Fibroblast of skin of back (primary cell): ENCODE measurements around the gene TMEM273.

ENCODE experiments used
- DNase-seq: peaks from one replicate; pipeline ENCODE4 v3.0.0-alpha.2; 2013

TMEM273 gene

GRCh38 chr10:49115015-49115795, 73.0 kb downstream of the TMEM273 start, which contains the start of gene VSTM4:
TSS of gene VSTM4 (minus strand) at chr10:49115522. CDS start at chr10:49115485, 37 bp downstream.
- DNase-seq, result peak; percentile 62

DNA sequence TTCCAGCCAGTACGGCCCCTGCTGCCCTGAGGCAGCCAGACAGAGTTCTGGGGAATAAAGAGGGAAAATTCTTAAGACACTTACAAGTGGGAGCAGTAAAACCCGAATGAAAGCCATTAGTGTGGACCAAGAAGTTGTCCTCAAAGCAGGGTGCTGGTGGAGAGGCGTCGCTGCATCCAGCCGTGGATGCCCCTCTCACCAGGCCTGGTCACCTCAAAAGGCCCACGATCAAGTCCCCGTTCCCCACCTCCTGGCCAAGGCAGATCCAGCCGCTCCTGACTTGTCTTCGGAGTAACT, 73.5 kb downstream of the TMEM273 start:
- DNase-seq, result no peak

GRCh38 chr10:49113741-49114141, 74.5 kb downstream of the TMEM273 start:
- DNase-seq, result peak; percentile 61

DNA sequence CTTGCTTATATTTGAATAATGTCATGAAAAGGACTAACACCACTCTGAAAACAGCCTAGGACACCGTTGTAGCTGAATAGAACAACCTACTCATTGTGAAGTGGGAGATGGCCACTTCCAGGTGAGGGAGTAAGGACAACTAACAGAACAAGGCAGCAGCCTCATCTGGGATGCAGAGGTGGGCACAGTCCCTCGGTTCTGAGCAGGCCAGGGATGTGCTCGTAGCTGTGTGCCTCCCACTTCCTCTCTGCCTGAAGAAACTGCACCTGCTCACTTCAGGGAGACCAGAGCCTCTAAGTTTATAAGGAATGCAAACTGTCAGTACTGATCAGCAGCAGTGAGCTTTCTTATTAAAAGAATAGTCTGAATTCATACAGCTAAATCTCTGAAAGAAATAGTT, 75.3 kb downstream of the TMEM273 start:
- no peak for DNase-seq

DNA sequence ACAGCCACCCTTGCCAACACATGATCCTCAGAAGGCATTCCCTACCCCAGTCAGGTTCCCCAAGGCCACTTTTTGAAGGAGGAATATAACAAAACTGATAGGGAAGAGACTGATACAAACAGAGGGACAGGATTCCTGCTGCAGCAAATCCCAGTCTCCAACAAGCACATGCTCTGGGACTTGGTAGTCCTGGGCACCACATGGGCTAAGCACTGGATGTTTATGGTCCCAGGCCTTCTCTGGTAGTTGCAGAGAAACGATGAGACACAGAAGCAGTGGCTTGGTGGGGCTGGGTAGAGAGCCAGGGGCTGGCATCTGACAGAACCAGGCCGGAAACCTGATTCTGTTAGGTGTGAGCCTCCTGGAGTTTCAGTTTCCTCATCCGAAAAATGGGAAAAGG, 76.1 kb downstream of the TMEM273 start:
- DNase-seq, result no peak

DNA sequence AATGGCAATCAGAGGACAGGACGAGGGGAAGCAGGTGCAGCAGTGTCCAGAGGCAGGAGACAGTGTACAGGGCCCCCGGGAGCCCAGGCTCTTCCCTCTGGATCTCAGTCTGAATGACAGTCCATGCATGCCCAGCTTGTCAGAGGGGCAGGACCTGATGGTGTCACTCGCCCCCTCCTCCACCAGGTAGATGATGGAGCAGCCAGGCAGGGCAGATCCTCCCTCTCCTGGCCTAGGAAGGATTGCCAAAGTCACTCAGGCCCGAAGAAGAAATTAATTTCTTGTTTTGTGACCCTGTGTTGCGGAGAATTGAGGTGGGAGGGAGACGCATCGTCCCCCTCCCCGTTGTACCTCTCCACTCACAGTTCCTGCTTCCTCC, 76.9 kb downstream of the TMEM273 start:
- DNase-seq, result no peak

- no peak for DNase-seq
These were observed 77.4 kb downstream of the TMEM273 start for GRCh38 chr10:49110684-49111319.

DNA sequence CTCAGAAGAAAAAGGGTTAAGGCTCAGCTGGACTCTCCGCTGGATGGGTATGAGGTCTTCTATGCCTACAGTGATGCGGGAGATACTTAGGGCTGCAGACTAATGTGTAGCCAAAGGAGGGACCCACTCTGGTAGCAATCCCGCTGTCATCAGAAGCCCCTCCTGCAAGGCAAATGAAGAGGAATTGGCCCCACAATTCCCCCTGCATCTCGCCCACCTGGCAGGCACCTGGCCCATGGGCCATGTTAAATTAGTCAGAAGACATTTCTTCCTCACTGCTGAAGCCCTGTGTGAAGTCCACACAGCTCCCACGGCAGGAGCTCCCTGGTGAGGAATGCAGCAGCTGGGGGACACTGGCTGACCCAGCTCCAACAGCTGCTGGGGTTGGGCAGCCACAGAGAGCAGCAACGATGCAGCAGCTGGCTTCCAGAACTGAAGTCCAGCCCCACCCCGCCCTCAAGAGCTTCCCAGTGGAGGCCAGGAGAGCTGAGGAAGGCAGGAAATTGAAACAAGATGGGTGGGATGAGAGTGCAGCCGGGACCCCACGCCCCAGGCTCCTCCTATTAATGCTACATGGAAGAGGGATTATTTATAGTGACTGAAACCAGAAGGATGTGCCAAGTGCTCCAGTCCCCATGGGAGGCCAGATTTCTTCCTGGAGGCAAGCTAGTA, 78.4 kb downstream of the TMEM273 start:
- DNase-seq, result peak; percentile 91

GRCh38 chr10:49108656-49109055, 79.5 kb downstream of the TMEM273 start:
- DNase-seq, result no peak

- DNase-seq, result no peak
These were observed 80.3 kb downstream of the TMEM273 start for GRCh38 chr10:49107887-49108267.

DNA sequence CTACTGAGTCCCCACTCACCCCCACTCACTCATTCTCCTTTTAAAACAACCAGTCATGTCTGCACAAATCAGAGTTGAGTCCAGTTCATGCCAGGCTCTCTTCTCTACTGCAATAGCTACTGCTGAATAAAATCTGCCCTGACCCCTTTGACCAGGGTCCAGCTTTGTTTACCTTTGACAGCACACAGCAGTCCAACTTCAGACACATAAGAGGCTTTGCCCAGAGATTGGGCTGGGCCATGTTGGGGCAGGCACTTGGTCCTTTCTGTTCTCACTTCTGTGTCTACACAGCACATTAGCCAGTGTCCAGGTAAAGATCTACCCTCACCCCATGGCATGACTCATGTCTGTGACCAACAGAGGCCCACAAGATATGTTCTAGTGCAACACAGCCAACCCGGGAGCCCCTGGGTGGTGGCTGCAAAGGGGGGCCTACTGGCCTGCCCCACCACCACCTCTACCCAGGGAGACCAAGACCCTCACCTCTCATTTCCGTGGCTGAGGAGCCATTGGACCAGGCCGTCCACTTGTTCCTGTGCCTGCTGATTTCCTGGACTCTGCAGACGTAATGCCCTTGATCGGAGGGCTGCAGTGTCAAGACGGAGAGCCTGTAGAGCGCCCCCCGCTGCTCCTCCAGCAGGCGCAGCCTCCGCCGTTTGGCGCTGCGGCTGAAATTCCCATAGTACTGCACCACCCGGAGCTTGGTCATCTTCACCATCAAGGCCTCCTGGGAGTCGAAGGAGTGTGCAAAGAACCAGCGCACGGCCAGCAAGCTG, 80.9 kb downstream of the TMEM273 start:
- no peak for DNase-seq

- DNase-seq, result no peak
These were observed 81.7 kb downstream of the TMEM273 start for GRCh38 chr10:49106451-49106850.

- DNase-seq, result no peak
These were observed 83.1 kb downstream of the TMEM273 start for GRCh38 chr10:49105076-49105475.
